NCI-H345 (cell line): ENCODE results near the gene RBM14.
"Not testable (repeated sequence)": the region's sequence is repeated elsewhere in the genome, so short reads cannot be mapped to it uniquely, and the experiment has no call there.

Experiments used
- DNase-seq: peaks from one replicate; lab custom pipeline; 2025; lab: John Stamatoyannopoulos, UW

Gene RBM14

GRCh38 chr11:66595245-66595904, 21.1 kb upstream of the RBM14 start:
- no peak for DNase-seq

GRCh38 chr11:66598993-66599392, 17.4 kb upstream of the RBM14 start:
- no peak for DNase-seq

- no peak for DNase-seq
Observed at GRCh38 chr11:66600219-66600618, 16.2 kb upstream of the RBM14 start.

- no peak for DNase-seq
Observed at GRCh38 chr11:66600631-66601233, 15.7 kb upstream of the RBM14 start.

GRCh38 chr11:66603072-66603471, 13.4 kb upstream of the RBM14 start:
- DNase-seq, result no peak

- no peak for DNase-seq
Observed at GRCh38 chr11:66604155-66604554, 12.3 kb upstream of the RBM14 start.

- not testable (repeated sequence) for DNase-seq
Observed at GRCh38 chr11:66606608-66607007, 9.8 kb upstream of the RBM14 start.

GRCh38 chr11:66607126-66607834, 9.2 kb upstream of the RBM14 start:
- DNase-seq, result no peak

- no peak for DNase-seq
Observed at GRCh38 chr11:66609721-66610617, 6.5 kb upstream of the RBM14 start.

- DNase-seq, result no peak
Observed at GRCh38 chr11:66612458-66612857, 4.0 kb upstream of the RBM14 start.

GRCh38 chr11:66614073-66614472, 2.4 kb upstream of the RBM14 start:
- no peak for DNase-seq

- peak; percentile 52 for DNase-seq
Observed at GRCh38 chr11:66617155-66617834, 865 bp downstream of the RBM14 start.

GRCh38 chr11:66619080-66619554, 2.7 kb downstream of the RBM14 start:
- DNase-seq, result no peak

- no peak for DNase-seq
Observed at GRCh38 chr11:66624450-66624849, 8.0 kb downstream of the RBM14 start.

GRCh38 chr11:66625041-66625751, 8.8 kb downstream of the RBM14 start:
- no peak for DNase-seq

- no peak for DNase-seq
Observed at GRCh38 chr11:66625752-66626149, 9.3 kb downstream of the RBM14 start.

GRCh38 chr11:66626382-66626781, 10.0 kb downstream of the RBM14 start:
- DNase-seq, result no peak

- no peak for DNase-seq
Observed at GRCh38 chr11:66626926-66627325, 10.5 kb downstream of the RBM14 start.

GRCh38 chr11:66628061-66628603, 11.7 kb downstream of the RBM14 start:
- DNase-seq, result no peak

- DNase-seq, result no peak
Observed at GRCh38 chr11:66629356-66629755, 12.9 kb downstream of the RBM14 start.

GRCh38 chr11:66631883-66632282, 15.5 kb downstream of the RBM14 start:
- no peak for DNase-seq
